Measurements from ENCODE around the gene RASSF8.
"Not testable (repeated sequence)": the region's sequence is repeated elsewhere in the genome, so short reads cannot be mapped to it uniquely, and the experiment has no call there.

RASSF8 gene

DNA sequence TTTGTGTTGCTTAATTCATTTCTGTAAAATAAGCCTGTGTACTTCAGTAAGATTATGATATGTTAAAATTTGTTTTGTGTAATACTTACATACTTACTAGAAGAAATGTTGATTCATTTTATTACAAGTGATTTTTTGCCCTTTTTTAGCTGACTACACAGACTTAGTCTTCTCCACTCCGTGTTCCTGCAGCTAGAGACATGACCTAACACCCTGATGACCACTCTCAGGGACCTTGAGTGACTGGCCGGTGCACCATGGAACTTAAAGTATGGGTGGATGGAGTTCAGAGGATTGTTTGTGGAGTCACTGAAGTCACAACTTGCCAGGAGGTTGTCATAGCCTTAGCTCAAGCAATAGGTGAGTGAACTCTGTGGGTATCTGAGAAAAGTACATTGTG is 96.6 kb downstream of the RASSF8 start:
- H3K27me3 Mint-ChIP-seq (ENCODE audit: low read depth): peaks cover 5% of the 10 kb centered on the region
- DNase-seq (ENCODE audit: low spot score): no peak
- no peaks in the 10 kb centered on the region for H3K36me3 Mint-ChIP-seq (ENCODE audit: low read depth)
- no peaks in the 10 kb centered on the region for H3K9me3 Mint-ChIP-seq
- H3K4me3 Mint-ChIP-seq: no peak overlapping the region
- H3K4me1 Mint-ChIP-seq (ENCODE audit: low read depth): no peaks in the 10 kb centered on the region
- no peak overlapping the region for H3K27ac Mint-ChIP-seq

DNA sequence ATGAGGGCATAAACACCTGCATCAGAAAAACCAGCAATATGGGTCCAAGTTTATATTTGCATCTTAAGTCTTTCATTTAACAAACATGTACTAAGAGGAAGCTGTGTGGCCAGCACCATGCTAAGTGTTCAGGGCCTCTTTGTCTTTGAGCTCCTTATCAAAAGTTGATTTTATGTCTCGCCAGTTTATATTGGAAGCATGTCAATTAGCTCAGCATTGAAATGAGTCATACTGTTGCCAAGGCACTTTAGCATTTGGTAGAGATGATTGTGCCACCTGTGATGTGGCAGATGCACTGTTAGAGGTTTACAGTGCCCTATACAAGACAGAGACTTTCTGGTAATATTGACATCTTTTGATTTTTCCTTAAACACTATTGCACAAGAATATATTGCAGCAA is 97.9 kb downstream of the RASSF8 start:
- no peak for DNase-seq (ENCODE audit: low spot score)
- Mint-ChIP-seq H3K4me1 (ENCODE audit: low read depth) (no peaks in the 10 kb centered on the region), H3K36me3 (ENCODE audit: low read depth) (no peaks in the 10 kb centered on the region), H3K9me3 (no peaks in the 10 kb centered on the region), H3K27ac (no peak overlapping the region), H3K27me3 (ENCODE audit: low read depth) (peaks cover 5% of the 10 kb centered on the region), H3K4me3 (no peak overlapping the region)

DNA sequence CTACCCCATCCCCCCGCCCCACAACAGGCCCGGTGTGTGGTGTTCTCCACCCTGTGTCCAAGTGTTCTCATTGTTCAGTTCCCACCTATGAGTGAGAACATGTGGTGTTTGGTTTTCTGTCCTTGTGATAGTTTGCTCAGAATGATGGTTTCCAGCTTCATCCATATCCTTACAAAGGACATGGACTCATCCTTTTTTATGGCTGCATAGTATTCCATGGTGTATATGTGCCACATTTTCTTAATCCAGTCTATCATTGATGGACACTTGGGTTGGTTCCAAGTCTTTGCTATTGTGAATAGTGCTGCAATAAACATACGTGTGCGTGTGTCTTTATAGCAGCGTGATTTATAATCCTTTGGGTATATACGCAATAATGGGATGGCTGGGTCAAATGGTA is 98.8 kb downstream of the RASSF8 start:
- not testable (repeated sequence) for H3K9me3 Mint-ChIP-seq; H3K36me3 Mint-ChIP-seq (ENCODE audit: low read depth); H3K4me1 Mint-ChIP-seq (ENCODE audit: low read depth); H3K27ac Mint-ChIP-seq; H3K4me3 Mint-ChIP-seq; DNase-seq (ENCODE audit: low spot score); H3K27me3 Mint-ChIP-seq (ENCODE audit: low read depth)

DNA sequence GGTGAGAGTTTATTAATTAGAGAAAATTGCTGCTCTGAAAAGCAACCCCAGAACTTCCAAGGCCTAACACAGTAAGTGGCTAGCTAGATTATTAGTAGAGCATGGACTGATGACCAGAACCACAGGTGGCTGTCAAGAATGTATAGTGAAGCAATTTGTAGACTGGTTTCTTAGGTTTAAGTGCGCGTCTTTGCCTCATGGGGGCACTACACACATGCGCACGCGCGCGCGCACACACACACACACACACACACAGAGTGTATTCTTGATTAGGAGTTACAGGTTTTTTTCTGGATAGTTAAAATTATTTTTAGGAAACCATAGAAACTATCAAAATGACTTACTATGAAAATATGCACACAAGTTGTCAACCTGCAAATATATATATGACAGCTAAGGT is 99.8 kb downstream of the RASSF8 start:
- no peak for DNase-seq (ENCODE audit: low spot score)
- Mint-ChIP-seq H3K27me3 (ENCODE audit: low read depth) (peaks cover 5% of the 10 kb centered on the region), H3K36me3 (ENCODE audit: low read depth) (no peaks in the 10 kb centered on the region), H3K4me1 (ENCODE audit: low read depth) (no peaks in the 10 kb centered on the region), H3K27ac (no peak overlapping the region), H3K4me3 (no peak overlapping the region), H3K9me3 (no peaks in the 10 kb centered on the region)

DNA sequence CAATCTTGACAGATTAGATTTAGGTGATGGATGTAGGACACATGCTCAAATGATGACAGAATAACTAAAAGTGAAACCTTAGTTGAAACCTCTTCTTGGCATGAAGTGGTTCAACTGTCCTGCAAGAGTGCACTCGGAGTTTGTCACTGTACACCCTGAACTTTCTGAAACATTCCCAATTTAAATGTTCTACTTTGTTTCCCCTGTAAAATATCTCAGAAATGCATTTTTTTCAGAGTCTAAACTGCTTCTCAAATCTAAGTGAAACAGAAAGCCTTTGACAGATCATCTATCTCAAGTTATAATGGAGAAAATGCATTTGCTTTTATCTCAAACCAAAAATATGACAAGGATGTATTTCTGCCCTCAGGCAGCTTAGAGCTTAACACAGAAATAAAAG is 100.3 kb downstream of the RASSF8 start:
- Mint-ChIP-seq H3K4me1 (ENCODE audit: low read depth) (no peaks in the 10 kb centered on the region), H3K27me3 (ENCODE audit: low read depth) (peaks cover 5% of the 10 kb centered on the region), H3K9me3 (no peaks in the 10 kb centered on the region), H3K36me3 (ENCODE audit: low read depth) (no peaks in the 10 kb centered on the region), H3K27ac (no peak overlapping the region), H3K4me3 (no peak overlapping the region)
- DNase-seq (ENCODE audit: low spot score): no peak

DNA sequence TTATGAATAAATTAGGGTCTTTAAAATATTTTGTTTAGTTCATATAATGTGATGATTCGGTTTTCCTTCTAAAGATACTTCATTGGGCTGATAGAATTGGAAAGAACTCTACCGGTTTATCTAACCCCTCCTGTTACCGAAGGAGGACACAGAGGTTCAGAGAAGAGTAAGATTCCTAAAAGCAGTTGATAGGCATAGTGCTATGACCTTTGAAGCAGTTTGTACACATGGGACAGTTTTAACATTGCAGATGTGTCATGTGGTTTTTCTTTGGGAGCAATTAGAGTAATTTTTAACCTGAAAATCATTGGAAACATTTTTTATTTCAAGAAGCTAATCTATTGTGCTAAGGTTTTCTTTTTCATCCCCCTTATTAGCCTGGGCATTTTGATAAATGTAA is 103.5 kb downstream of the RASSF8 start:
- H3K4me1 Mint-ChIP-seq (ENCODE audit: low read depth): no peaks in the 10 kb centered on the region
- DNase-seq (ENCODE audit: low spot score): no peak
- H3K27me3 Mint-ChIP-seq (ENCODE audit: low read depth): peaks cover 2% of the 10 kb centered on the region
- no peak overlapping the region for H3K27ac Mint-ChIP-seq
- H3K9me3 Mint-ChIP-seq: no peaks in the 10 kb centered on the region
- no peaks in the 10 kb centered on the region for H3K36me3 Mint-ChIP-seq (ENCODE audit: low read depth)
- no peak overlapping the region for H3K4me3 Mint-ChIP-seq

DNA sequence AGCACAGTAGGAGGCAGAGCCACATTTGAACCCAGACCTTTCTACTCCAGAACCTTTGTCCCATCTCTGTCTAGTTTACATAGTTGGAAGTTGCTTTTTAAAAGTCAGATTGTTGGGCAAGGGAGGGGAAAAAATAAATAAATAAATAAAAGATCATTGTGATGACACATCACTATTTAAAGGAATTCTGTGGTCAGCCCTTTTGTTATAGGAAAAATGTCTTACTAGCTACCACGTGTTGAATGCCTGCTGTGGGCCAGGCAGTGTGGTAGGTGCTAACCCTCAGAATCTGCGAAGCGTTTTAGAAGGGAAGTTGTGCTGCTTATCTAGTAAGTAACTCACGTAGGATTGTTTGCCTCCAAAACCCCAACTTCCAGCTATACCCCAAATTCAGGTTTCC is 104.1 kb downstream of the RASSF8 start:
- Mint-ChIP-seq H3K36me3 (ENCODE audit: low read depth) (no peaks in the 10 kb centered on the region), H3K9me3 (no peaks in the 10 kb centered on the region), H3K4me1 (ENCODE audit: low read depth) (no peaks in the 10 kb centered on the region), H3K4me3 (no peak overlapping the region), H3K27me3 (ENCODE audit: low read depth) (peaks cover 2% of the 10 kb centered on the region), H3K27ac (no peak overlapping the region)
- DNase-seq (ENCODE audit: low spot score): no peak

DNA sequence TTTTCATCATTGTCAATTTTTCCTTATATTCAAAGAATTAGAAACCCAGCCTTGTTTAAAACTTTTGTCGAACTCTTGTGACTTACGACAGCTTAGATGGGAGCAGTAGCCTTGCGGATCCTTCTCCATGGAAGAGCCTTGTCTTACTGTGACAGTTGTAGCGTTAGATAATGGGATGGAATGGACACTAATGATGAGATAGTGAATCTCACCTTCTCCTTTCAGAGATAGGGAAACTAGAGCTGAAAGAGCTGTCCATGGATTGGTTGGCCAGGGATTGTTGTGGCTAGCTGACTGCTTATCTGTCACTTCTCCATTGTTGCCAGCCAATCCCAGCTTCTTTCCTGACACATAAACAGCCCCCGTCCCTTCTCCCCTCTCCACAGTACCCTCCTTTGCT is 107.0 kb downstream of the RASSF8 start:
- no peak for DNase-seq (ENCODE audit: low spot score)
- H3K27ac Mint-ChIP-seq: no peak overlapping the region
- no peaks in the 10 kb centered on the region for H3K9me3 Mint-ChIP-seq
- H3K4me1 Mint-ChIP-seq (ENCODE audit: low read depth): no peaks in the 10 kb centered on the region
- H3K27me3 Mint-ChIP-seq (ENCODE audit: low read depth): peaks cover 2% of the 10 kb centered on the region
- no peaks in the 10 kb centered on the region for H3K36me3 Mint-ChIP-seq (ENCODE audit: low read depth)
- H3K4me3 Mint-ChIP-seq: no peak overlapping the region

DNA sequence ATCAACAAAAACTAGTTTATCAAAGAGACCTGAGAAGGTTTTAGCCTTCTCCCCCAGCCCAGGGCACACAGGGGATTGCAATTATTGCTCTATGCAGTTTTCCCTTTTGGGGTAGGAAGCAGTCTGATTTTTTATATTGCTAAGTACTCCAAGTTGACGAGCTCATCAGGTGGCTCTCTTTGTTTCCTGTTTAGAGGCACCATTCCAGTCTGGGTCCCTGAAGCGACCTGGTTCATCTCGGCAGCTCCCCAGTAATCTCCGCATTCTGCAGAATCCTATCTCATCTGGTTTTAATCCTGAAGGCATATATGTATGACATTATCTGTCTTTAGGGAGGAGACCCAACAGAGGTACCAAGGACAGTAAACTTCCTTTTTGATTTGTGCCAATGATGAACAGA is 110.0 kb downstream of the RASSF8 start:
- peaks cover 2% of the 10 kb centered on the region for H3K27me3 Mint-ChIP-seq (ENCODE audit: low read depth)
- H3K4me1 Mint-ChIP-seq (ENCODE audit: low read depth): no peaks in the 10 kb centered on the region
- H3K36me3 Mint-ChIP-seq (ENCODE audit: low read depth): no peaks in the 10 kb centered on the region
- no peaks in the 10 kb centered on the region for H3K9me3 Mint-ChIP-seq
- no peak overlapping the region for H3K27ac Mint-ChIP-seq
- no peak overlapping the region for H3K4me3 Mint-ChIP-seq
- DNase-seq (ENCODE audit: low spot score): no peak

DNA sequence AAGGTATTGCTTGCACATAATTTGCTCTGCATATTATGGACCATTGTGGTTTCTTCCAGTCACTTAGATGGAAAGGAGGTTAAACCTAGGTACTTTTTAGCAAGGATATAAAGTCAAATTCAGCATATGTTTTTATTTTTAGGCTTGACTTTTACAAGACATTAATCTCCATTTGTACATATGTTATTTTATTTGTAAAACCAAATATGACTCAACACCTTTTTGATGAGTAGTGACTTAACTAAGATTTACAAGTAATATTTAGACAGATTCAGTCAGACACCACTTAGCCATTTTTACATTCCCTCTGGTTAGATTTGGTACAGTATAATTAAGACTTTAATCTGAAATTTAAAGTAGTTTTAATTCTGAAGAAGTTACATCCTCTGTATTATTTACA is 111.3 kb downstream of the RASSF8 start:
- H3K27me3 Mint-ChIP-seq (ENCODE audit: low read depth): no peaks in the 10 kb centered on the region
- H3K36me3 Mint-ChIP-seq (ENCODE audit: low read depth): no peaks in the 10 kb centered on the region
- H3K4me1 Mint-ChIP-seq (ENCODE audit: low read depth): no peaks in the 10 kb centered on the region
- DNase-seq (ENCODE audit: low spot score): no peak
- no peak overlapping the region for H3K27ac Mint-ChIP-seq
- no peaks in the 10 kb centered on the region for H3K9me3 Mint-ChIP-seq
- H3K4me3 Mint-ChIP-seq: no peak overlapping the region

DNA sequence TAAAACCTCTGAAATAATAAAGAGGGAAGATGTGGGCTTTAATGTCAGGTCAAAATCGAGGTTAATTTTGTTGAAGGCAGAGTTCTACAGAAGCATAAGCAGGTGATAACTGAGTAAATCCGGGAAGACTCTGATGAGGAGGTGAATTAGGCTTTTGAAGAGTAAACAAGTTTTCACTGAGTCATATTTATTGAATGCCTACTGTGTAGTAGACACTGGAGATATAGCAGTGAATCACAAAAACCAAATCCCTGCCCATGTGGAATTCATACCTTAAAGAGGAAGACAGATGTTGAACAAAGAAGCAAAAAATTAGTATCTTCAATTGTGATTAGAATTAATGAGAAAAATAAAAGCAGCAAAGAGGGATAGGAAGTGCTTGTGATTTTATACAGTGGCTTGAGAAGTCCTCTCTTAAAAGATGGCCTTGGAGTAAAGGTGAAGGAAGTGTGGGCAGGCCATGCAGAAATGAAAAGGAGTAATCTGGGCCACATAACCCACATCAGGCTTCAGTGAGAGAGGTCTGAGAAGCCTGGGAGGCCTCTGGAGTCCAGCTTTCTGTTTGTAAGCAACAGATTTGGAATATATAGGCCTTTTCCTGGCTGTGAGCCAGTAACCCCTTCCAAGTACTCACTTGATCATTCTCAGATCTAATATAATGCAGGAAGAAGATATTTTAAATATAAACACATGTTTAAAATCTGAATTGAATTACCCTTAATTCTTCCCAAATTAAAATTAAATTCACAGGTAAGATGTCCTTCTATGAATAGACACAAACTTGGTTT is 119.6 kb downstream of the RASSF8 start:
- H3K36me3 Mint-ChIP-seq (ENCODE audit: low read depth): no peaks in the 10 kb centered on the region
- no peak for DNase-seq (ENCODE audit: low spot score)
- H3K27ac Mint-ChIP-seq: no peak overlapping the region
- H3K4me3 Mint-ChIP-seq: no peak overlapping the region
- no peaks in the 10 kb centered on the region for H3K27me3 Mint-ChIP-seq (ENCODE audit: low read depth)
- H3K4me1 Mint-ChIP-seq (ENCODE audit: low read depth): no peaks in the 10 kb centered on the region
- no peaks in the 10 kb centered on the region for H3K9me3 Mint-ChIP-seq

DNA sequence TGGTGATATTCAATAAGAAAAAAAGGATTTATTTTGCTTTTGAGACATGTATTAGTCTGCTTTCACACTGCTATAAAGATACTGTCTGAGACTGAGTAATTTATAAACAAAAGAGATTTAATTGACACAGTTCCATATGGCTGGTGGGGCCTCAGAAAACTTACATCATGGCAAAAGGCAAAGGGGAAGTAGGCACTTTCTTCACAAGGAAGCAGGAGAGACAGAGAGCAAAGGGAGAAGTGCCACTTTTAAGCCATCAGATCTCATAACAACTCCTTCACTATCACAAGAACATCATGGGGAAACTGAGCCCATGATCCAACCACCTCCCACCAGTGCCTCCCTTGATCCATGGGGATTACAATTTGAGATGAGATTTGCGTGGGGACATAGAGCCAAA is 122.4 kb downstream of the RASSF8 start:
- no peak overlapping the region for H3K27ac Mint-ChIP-seq
- no peak overlapping the region for H3K4me3 Mint-ChIP-seq
- H3K9me3 Mint-ChIP-seq: no peaks in the 10 kb centered on the region
- H3K4me1 Mint-ChIP-seq (ENCODE audit: low read depth): no peaks in the 10 kb centered on the region
- H3K36me3 Mint-ChIP-seq (ENCODE audit: low read depth): no peaks in the 10 kb centered on the region
- DNase-seq (ENCODE audit: low spot score): no peak
- no peaks in the 10 kb centered on the region for H3K27me3 Mint-ChIP-seq (ENCODE audit: low read depth)

DNA sequence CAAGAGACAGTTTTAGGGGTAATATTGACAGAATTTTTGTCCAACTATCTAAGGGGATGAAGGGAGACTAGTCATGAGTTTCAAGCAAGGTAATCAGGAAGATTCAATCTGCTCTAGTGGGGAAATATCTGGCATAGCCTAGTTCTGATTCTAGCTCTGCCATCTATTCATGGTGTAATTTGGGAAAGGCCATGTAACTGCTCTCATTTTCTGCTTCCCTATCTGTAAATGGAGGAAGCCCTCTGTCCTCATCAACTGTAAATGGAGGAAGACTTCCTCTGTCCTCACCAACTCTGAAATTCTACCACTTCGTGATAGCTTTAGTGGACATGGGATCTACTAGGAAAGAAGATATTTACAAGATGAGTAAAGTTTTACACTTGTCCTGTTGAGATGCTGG is 128.5 kb downstream of the RASSF8 start:
- Mint-ChIP-seq H3K4me1 (ENCODE audit: low read depth) (no peaks in the 10 kb centered on the region), H3K9me3 (no peaks in the 10 kb centered on the region), H3K36me3 (ENCODE audit: low read depth) (no peaks in the 10 kb centered on the region), H3K27me3 (ENCODE audit: low read depth) (no peaks in the 10 kb centered on the region), H3K4me3 (no peak overlapping the region), H3K27ac (no peak overlapping the region)
- no peak for DNase-seq (ENCODE audit: low spot score)

DNA sequence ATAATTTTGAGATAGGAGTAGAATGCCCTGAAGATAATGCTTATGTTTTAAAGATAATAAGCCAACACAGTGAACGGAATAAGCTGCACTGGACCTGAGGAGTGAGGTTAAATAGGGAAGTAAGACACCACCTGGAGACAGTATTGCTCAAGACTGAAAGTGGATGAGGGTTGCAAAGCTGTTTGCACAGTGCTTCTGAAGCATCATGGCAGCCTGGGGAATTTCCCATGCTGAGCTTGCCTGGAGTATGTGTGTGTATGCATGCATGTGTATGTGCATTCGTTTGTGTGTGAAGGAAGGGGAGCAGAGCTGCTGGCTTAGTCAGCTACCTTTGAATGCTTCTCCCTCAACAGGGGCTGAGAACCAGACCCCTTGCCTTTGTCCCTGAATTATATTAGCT is 130.5 kb downstream of the RASSF8 start:
- no peak overlapping the region for H3K27ac Mint-ChIP-seq
- no peak for DNase-seq (ENCODE audit: low spot score)
- H3K36me3 Mint-ChIP-seq (ENCODE audit: low read depth): no peaks in the 10 kb centered on the region
- no peak overlapping the region for H3K4me3 Mint-ChIP-seq
- H3K27me3 Mint-ChIP-seq (ENCODE audit: low read depth): no peaks in the 10 kb centered on the region
- no peaks in the 10 kb centered on the region for H3K9me3 Mint-ChIP-seq
- H3K4me1 Mint-ChIP-seq (ENCODE audit: low read depth): no peaks in the 10 kb centered on the region

DNA sequence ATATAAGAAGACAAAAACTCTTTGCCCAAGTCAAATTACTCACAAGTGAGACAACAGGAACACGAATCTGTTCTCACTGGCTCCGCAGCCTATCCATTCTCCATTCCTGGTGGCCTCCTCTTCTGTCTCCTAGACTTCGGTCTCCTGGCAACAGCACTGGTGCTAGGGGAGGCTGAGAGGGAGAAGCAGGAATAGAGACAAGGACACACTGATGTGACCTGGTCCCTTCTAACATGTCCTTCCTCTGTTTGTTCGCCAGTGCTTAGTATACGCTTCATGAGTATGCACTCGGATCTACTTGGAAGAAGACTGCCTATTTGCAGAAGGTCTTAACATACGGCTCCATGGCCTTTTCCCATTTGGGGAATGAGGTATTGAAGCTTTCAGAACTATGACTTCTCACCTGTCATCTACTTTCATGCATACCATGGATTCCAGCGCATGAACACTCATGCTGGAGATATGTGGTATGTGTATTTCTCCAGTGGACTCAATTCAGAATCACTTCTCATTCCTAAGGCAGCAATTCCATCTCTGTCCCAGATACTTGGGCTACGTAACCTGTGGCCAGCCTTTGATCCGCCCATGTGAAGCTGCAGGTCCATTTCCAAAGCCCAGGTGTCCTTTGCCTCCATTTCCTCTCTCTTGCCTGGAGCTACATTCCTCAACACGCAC is 132.5 kb downstream of the RASSF8 start:
- no peaks in the 10 kb centered on the region for H3K36me3 Mint-ChIP-seq (ENCODE audit: low read depth)
- DNase-seq (ENCODE audit: low spot score): no peak

More for the DNA sequence above, 132.5 kb downstream of the RASSF8 start:
- H3K4me1 Mint-ChIP-seq (ENCODE audit: low read depth): no peaks in the 10 kb centered on the region
- no peak overlapping the region for H3K27ac Mint-ChIP-seq
- H3K4me3 Mint-ChIP-seq: no peak overlapping the region
- no peaks in the 10 kb centered on the region for H3K27me3 Mint-ChIP-seq (ENCODE audit: low read depth)
- H3K9me3 Mint-ChIP-seq: no peaks in the 10 kb centered on the region
